Neuronal stem cell (in vitro differentiated cells): ENCODE data around the gene MAPK10.

ENCODE experiments used
- DNase-seq: peaks from one replicate; pipeline ENCODE4 v3.0.0-alpha.2; 2013; ENCODE audit warnings: low spot score
- H2AFZ ChIP-seq: one replicate; pipeline ENCODE4 v1.6.1; 2013; ENCODE audit warnings: mild to moderate bottlenecking, low read length, inconsistent platforms
- H2AK5ac ChIP-seq: 2 replicates; pipeline ENCODE4 v1.6.1; 2013; ENCODE audit warnings: low read depth, mild to moderate bottlenecking, inconsistent platforms, low read length, moderate library complexity, mixed read lengths
- H2BK120ac ChIP-seq: 2 replicates; pipeline ENCODE4 v1.6.1; 2013; ENCODE audit warnings: low read depth, mild to moderate bottlenecking, inconsistent platforms, low read length, moderate library complexity, mixed read lengths
- H2BK12ac ChIP-seq: one replicate; pipeline ENCODE4 v1.6.1; 2013; ENCODE audit warnings: low read length, inconsistent platforms
- H2BK15ac ChIP-seq: 2 replicates; pipeline ENCODE4 v1.6.1; 2013; ENCODE audit warnings: mild to moderate bottlenecking, low read length, inconsistent platforms, mixed read lengths
- H2BK5ac ChIP-seq: one replicate; pipeline ENCODE4 v1.6.1; 2013; ENCODE audit warnings: inconsistent platforms, mild to moderate bottlenecking, low read length, moderate library complexity
- H3K14ac ChIP-seq: one replicate; pipeline ENCODE4 v1.6.1; 2013; ENCODE audit warnings: low read length, inconsistent platforms
- H3K18ac ChIP-seq: 2 replicates; pipeline ENCODE4 v1.6.1; 2013; ENCODE audit warnings: low read length, inconsistent platforms
- H3K23ac ChIP-seq: 2 replicates; pipeline ENCODE4 v1.6.1; 2013; ENCODE audit warnings: low read depth, mild to moderate bottlenecking, mixed read lengths, low read length, inconsistent platforms; ENCODE audit not compliant: poor library complexity
- H3K27ac ChIP-seq: replicated peaks from 3 replicates; pipeline ENCODE4 v1.5.1; 2013; ENCODE audit warnings: low read length, inconsistent platforms
- H3K27me3 ChIP-seq, 3 experiments: 2 replicates each; pipeline ENCODE4 v1.6.1; 2013; ENCODE audit warnings: low read length in 3 of 3, mild to moderate bottlenecking in 2 of 3, inconsistent platforms in 1 of 3, low read depth in 1 of 3, mixed read lengths in 1 of 3, moderate library complexity in 1 of 3; ENCODE audit not compliant: control insufficient read depth in 3 of 3, insufficient read depth in 3 of 3
- H3K36me3 ChIP-seq, 2 donors: replicated peaks in 1 of 2; 2 replicates each; pipeline ENCODE4 v1.6.1; 2013; ENCODE audit warnings: low read length in 2 of 2; ENCODE audit not compliant: control insufficient read depth in 2 of 2, insufficient read depth in 2 of 2
- H3K4ac ChIP-seq: 2 replicates; pipeline ENCODE4 v1.6.1; 2013; ENCODE audit warnings: inconsistent platforms, mild to moderate bottlenecking, low read length, moderate library complexity
- H3K4me1 ChIP-seq, 2 donors: 1 replicate in 1 of 2; 2 replicates in 1 of 2; pipeline ENCODE4 v1.6.1; 2013; ENCODE audit warnings: low read length in 2 of 2, low read depth in 1 of 2; ENCODE audit not compliant: control insufficient read depth in 2 of 2, insufficient read depth in 1 of 2
- H3K4me2 ChIP-seq: one replicate; pipeline ENCODE4 v1.6.1; 2013; ENCODE audit warnings: mild to moderate bottlenecking, low read length, inconsistent platforms; ENCODE audit not compliant: insufficient read depth, poor library complexity, severe bottlenecking
- H3K4me3 ChIP-seq, 2 donors: 2 replicates each; pipeline ENCODE4 v1.5.1; 2013; ENCODE audit warnings: low read length in 2 of 2, mild to moderate bottlenecking in 2 of 2, inconsistent platforms in 1 of 2, moderate library complexity in 1 of 2
- H3K79me1 ChIP-seq: one replicate; pipeline ENCODE4 v1.6.1; 2013; ENCODE audit warnings: low read depth, mild to moderate bottlenecking, inconsistent platforms, low read length, moderate library complexity
- H3K9ac ChIP-seq: one replicate; pipeline ENCODE4 v1.6.1; 2013; ENCODE audit warnings: mild to moderate bottlenecking, low read depth, low read length, inconsistent platforms; ENCODE audit not compliant: poor library complexity
- H3K9me3 ChIP-seq, 2 donors: replicated peaks in 1 of 2; 2 replicates each; pipeline versions ENCODE3 to v1.6.1; 2013; ENCODE audit warnings: low read length in 2 of 2, mild to moderate bottlenecking in 2 of 2, inconsistent platforms in 1 of 2, low read depth in 1 of 2, mixed read lengths in 1 of 2, moderate library complexity in 1 of 2; ENCODE audit not compliant: control insufficient read depth in 2 of 2, insufficient read depth in 1 of 2
- H4K8ac ChIP-seq: one replicate; pipeline ENCODE4 v1.6.1; 2013; ENCODE audit warnings: low read depth, mild to moderate bottlenecking, inconsistent platforms, low read length, moderate library complexity
- H4K91ac ChIP-seq: one replicate; pipeline ENCODE4 v1.6.1; 2013; ENCODE audit warnings: low read length, low read depth, mild to moderate bottlenecking, inconsistent platforms; ENCODE audit not compliant: poor library complexity
- WGBS, 2 donors: extraction: QIAGEN DNeasy Blood & Tissue Kit; methylation state at CpG; one replicate each; pipeline ENCODE4 v1.1.7; 2013; ENCODE audit warnings: missing lambda C conversion rate in 2 of 2, mixed read lengths in 1 of 2; ENCODE audit not compliant: insufficient read length in 2 of 2, insufficient replicate concordance in 1 of 2; ENCODE audit errors: extremely low coverage in 2 of 2; 5-methylcytosine and 5-hydroxymethylcytosine counted together

Gene MAPK10

DNA sequence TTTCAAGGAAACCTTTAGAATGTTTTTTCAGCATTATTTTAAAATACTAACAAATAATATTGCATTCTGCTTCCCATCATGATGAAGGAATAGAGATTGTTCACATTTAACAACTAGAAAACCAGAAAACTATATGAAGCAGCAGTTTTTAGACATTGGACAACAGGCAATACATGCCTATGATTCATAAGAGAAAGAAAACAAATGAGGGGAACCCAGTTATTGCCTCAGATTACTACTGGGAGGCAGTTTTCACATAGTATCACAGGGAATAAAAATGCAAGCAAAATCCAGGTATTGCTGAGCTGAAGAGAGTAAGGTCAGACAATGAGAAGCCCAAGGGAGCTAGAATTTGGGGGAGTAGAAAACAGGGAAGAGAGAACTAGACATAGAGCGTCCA lies 373.6 kb downstream of the MAPK10 start:
- Histone ChIP-seq H2AK5ac (no peak overlapping the region), H4K8ac (no peak overlapping the region), H2BK15ac (no peak overlapping the region), H3K4ac (no peak overlapping the region), H3K27ac (no peak overlapping the region), H3K27me3 (no peaks in the 10 kb centered on the region), H3K79me1 (no peaks in the 10 kb centered on the region), H2BK12ac (no peak overlapping the region), H3K9me3 (no peaks in the 10 kb centered on the region), H2BK120ac (no peak overlapping the region), H3K36me3 (no peaks in the 10 kb centered on the region), H3K4me1 (no peaks in the 10 kb centered on the region), H3K4me3 (no peak overlapping the region), H4K91ac (no peak overlapping the region), H3K4me2 (no peak overlapping the region), H3K18ac (no peak overlapping the region), H3K9ac (no peak overlapping the region), H2BK5ac (no peak overlapping the region), H2AFZ (no peak overlapping the region), H3K23ac (no peak overlapping the region), H3K14ac (no peak overlapping the region)
- WGBS, 2 donors: no CpG with 5 or more reads among the region's 1 CpG
- no peak for DNase-seq

DNA sequence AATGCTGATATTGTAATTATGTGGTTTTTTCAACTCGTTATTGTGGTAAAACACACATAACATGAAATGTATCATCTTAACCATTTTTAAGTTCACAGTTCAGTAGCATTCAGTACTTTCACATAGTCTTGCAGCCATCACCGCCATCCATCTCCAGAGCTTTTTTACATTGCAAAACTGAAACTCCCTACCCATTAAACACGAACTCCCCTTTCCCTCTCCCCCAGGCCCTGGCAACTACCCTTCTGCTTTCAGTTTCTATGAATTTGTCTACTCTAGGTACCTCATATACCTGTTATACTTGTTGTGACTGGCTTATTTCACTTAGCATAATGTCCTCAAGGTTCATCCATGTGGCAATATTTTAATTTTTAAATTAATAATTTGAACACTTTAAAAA lies 380.6 kb downstream of the MAPK10 start:
- no peak overlapping the region for H3K27ac ChIP-seq
- no peaks in the 10 kb centered on the region for H3K9me3 ChIP-seq
- H3K14ac ChIP-seq: no peak overlapping the region
- no peak overlapping the region for H2BK15ac ChIP-seq
- H4K91ac ChIP-seq: no peak overlapping the region
- DNase-seq: no peak
- no peak overlapping the region for H2BK5ac ChIP-seq
- H3K23ac ChIP-seq: no peak overlapping the region
- no peaks in the 10 kb centered on the region for H3K36me3 ChIP-seq
- no peaks in the 10 kb centered on the region for H3K79me1 ChIP-seq
- no peaks in the 10 kb centered on the region for H3K4me1 ChIP-seq
- H2AK5ac ChIP-seq: no peak overlapping the region
- H2BK12ac ChIP-seq: no peak overlapping the region
- no peak overlapping the region for H3K4me3 ChIP-seq
- no peak overlapping the region for H2AFZ ChIP-seq
- H3K18ac ChIP-seq: no peak overlapping the region
- H4K8ac ChIP-seq: no peak overlapping the region
- H3K4me2 ChIP-seq: no peak overlapping the region
- H3K4ac ChIP-seq: no peak overlapping the region
- H3K27me3 ChIP-seq: no peaks in the 10 kb centered on the region
- H3K9ac ChIP-seq: no peak overlapping the region
- H2BK120ac ChIP-seq: no peak overlapping the region
- no CpG with 5 or more reads among the region's 3 CpGs for whole genome bisulfite sequencing, 2 donors

DNA sequence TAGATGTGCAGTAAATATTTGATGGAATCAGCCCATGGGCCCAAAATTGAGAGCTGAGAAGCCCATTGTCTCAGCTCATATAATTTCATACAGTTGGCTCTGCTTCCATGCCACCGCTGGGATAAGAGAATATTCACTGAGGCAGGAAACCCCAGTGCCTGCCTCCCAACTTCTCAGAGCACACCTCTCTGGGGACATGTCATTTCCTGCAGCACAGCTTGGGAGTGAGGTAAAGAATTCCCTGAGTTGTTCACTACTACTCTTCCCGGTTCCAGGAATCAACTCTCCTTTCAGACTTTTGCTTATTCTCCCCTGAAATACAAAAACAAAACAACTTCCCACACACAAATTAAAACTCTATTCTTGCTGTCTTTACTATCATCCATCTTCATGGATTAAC lies 389.3 kb downstream of the MAPK10 start:
- Histone ChIP-seq H2AK5ac (no peak overlapping the region), H3K27ac (no peak overlapping the region), H2BK120ac (no peak overlapping the region), H3K27me3 (no peaks in the 10 kb centered on the region), H3K18ac (no peak overlapping the region), H2BK5ac (no peak overlapping the region), H3K9ac (no peak overlapping the region), H3K4me3 (no peak overlapping the region), H3K4me2 (no peak overlapping the region), H3K9me3 (no peaks in the 10 kb centered on the region), H3K23ac (no peak overlapping the region), H3K14ac (no peak overlapping the region), H3K4me1 (no peaks in the 10 kb centered on the region), H4K91ac (no peak overlapping the region), H2AFZ (no peak overlapping the region), H3K79me1 (no peaks in the 10 kb centered on the region), H2BK15ac (no peak overlapping the region), H3K36me3 (no peaks in the 10 kb centered on the region), H4K8ac (no peak overlapping the region), H2BK12ac (no peak overlapping the region), H3K4ac (no peak overlapping the region)
- no CpG with 5 or more reads among the region's 2 CpGs for WGBS, 2 donors
- DNase-seq: no peak

DNA sequence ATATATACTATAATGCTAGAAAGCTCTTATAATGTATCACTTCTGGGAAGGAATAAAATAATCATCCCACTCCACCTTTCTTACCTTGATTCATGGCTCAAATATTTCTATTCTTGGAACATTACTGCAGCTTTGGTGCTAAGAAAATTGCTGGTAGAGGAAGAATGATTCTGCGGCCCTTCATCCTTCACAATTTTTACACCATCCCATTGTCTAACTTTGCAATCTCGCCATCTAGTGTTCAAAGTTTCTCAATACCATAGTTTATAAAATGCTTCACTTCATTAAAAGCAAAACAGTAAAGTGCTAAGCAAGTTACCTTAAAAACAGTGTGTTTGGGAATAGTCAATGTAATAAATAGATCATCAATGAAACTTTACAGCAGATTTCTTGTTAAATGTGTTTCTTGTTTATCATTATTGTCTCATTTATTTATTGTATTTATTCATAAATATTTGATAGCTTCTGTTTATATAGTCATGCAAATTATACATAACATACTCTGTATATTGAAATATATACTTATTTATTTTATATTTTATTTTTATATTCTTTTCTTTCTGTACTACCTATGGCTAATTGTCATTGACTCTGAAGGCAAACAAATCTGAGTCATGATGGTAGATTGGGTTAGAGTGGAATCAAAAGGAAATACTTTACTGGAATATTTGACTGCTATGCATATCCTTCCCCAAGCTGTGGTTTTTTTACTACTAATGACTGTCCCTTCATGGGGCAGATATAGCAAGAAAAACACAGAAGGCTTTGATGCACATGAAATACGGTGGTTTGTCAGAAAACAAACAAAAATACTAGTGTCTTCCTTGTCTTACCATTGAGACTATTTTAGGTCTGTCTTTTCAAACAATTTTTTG lies 390.7 kb downstream of the MAPK10 start:
- Histone ChIP-seq H3K27ac (no peak overlapping the region), H3K9ac (no peak overlapping the region), H2AFZ (no peak overlapping the region), H3K18ac (no peak overlapping the region), H3K79me1 (no peaks in the 10 kb centered on the region), H2BK5ac (no peak overlapping the region), H3K27me3 (no peaks in the 10 kb centered on the region), H3K36me3 (no peaks in the 10 kb centered on the region), H4K8ac (no peak overlapping the region), H3K4me1 (no peaks in the 10 kb centered on the region), H3K4me2 (no peak overlapping the region), H4K91ac (no peak overlapping the region), H3K23ac (no peak overlapping the region), H3K4ac (no peak overlapping the region), H2AK5ac (no peak overlapping the region), H3K14ac (no peak overlapping the region), H3K4me3 (no peak overlapping the region), H2BK15ac (no peak overlapping the region), H3K9me3 (no peaks in the 10 kb centered on the region), H2BK12ac (no peak overlapping the region), H2BK120ac (no peak overlapping the region)
- WGBS, 2 donors: no CpG with 5 or more reads among the region's 3 CpGs
- DNase-seq: peak; percentile 24
